Measurements from ENCODE around the gene ARFGAP3. TPM values are rescaled to one million over a fixed set of nuclear protein-coding genes. Genes with fewer than 3 reads are reported as not detected.

The ARFGAP3 gene
- polyA plus RNA-seq, 1 of the 3 experiments (the other 2 are of a cell fraction), result 12.6 TPM

DNA sequence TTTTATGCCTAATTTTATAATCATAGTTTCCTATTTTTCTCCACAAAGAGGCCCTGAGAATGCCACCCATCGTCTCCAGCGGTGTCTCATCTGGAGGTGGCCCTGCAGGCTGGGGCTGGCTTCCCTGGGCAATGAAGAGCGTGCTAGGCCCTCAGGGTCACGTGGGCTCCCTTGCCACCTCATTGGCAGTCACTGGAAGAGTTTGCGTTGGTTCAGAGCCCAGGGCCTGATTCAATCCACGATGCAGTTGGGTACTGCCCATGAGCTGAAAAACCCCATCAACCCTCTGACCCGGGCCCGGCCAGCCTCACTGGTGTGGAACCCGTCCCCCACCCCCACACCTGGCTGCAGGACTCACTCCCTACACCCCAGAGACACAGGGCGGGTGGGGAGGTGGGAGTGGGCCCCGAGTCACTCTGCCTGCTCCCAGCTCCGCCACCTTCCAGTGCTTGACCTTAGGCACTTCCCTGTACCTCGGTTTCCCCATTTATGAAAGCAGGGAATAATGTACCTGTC, 93.0 kb downstream of the ARFGAP3 start:
- no peak for DNase-seq
- no peaks in the 10 kb centered on the region for H3K9me2 ChIP-seq
- H3K79me2 ChIP-seq (ENCODE audit: insufficient read depth), result no peaks in the 10 kb centered on the region
- TF ChIP-seq NFIC (IDR thresholded peaks at IDR 0.05; ENCODE audit: borderline replicate concordance) (no peak), GABPA (IDR thresholded peaks at IDR 0.05; ENCODE audit: low read depth) (no peak), TAF1 (IDR thresholded peaks at IDR 0.05; ENCODE audit: borderline replicate concordance, low read depth, low read length) (no peak), SIN3A (IDR thresholded peaks at IDR 0.05; ENCODE audit: borderline replicate concordance, low read depth, low read length) (no peak), POLR2AphosphoS5 (IDR thresholded peaks at IDR 0.05; ENCODE audit: low read depth, low read length) (no peak), FOSL2 (IDR thresholded peaks at IDR 0.05; ENCODE audit: borderline replicate concordance, low read depth) (no peak), NRF1 (IDR thresholded peaks at IDR 0.05; ENCODE audit: low read depth, low read length) (no peak), ELF1 (IDR thresholded peaks at IDR 0.05) (no peak), JUND (IDR thresholded peaks at IDR 0.05) (no peak), EZH2phosphoT487 (IDR thresholded peaks at IDR 0.05; ENCODE audit: borderline replicate concordance, low read depth) (no peak), YY1 (IDR thresholded peaks at IDR 0.05; ENCODE audit: low read depth) (no peak)
- TF ChIP-seq, protein P1, sequence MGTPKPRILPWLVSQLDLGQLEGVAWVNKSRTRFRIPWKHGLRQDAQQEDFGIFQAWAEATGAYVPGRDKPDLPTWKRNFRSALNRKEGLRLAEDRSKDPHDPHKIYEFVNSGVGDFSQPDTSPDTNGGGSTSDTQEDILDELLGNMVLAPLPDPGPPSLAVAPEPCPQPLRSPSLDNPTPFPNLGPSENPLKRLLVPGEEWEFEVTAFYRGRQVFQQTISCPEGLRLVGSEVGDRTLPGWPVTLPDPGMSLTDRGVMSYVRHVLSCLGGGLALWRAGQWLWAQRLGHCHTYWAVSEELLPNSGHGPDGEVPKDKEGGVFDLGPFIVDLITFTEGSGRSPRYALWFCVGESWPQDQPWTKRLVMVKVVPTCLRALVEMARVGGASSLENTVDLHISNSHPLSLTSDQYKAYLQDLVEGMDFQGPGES (IDR thresholded peaks at IDR 0.05; ENCODE audit: low read depth, low read length), result no peak
- TF ChIP-seq, protein P2, sequence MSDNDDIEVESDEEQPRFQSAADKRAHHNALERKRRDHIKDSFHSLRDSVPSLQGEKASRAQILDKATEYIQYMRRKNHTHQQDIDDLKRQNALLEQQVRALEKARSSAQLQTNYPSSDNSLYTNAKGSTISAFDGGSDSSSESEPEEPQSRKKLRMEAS (IDR thresholded peaks at IDR 0.05; ENCODE audit: low read depth), result no peak
- TF ChIP-seq, protein P3, sequence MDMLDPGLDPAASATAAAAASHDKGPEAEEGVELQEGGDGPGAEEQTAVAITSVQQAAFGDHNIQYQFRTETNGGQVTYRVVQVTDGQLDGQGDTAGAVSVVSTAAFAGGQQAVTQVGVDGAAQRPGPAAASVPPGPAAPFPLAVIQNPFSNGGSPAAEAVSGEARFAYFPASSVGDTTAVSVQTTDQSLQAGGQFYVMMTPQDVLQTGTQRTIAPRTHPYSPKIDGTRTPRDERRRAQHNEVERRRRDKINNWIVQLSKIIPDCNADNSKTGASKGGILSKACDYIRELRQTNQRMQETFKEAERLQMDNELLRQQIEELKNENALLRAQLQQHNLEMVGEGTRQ (IDR thresholded peaks at IDR 0.05; ENCODE audit: borderline replicate concordance, low read depth, low read length), result no peak
- H2AFZ ChIP-seq (ENCODE audit: low read depth), result no peak overlapping the region
- no peaks in the 10 kb centered on the region for H3K36me3 ChIP-seq (replicated peaks in 1 of 2; ENCODE audit: control insufficient read depth in 1 of 2, insufficient read depth in 2 of 2, low read length in 1 of 2)
- no peaks in the 10 kb centered on the region for H4K20me1 ChIP-seq (ENCODE audit: insufficient read depth)
- no peak overlapping the region for H3K4me3 ChIP-seq (ENCODE audit: low read depth in 2 of 2, low read length in 1 of 2)
- H3F3A ChIP-seq (replicated peaks; ENCODE audit: insufficient read depth), result no peaks in the 10 kb centered on the region
- no peaks in the 10 kb centered on the region for H3K27me3 ChIP-seq (ENCODE audit: insufficient read depth)
- CTCF ChIA-PET, result interaction anchor here (1.2 kb wide), 1 partner anchor 11 kb away, joined by 3 read pairs; no protein-coding TSS in a partner anchor
- no peak overlapping the region for H3K9ac ChIP-seq
- no peak overlapping the region for H3K27ac ChIP-seq (ENCODE audit: low read depth in 2 of 2, low read length in 1 of 2)
- no peak overlapping the region for H3K4me2 ChIP-seq
- WGBS (ENCODE audit: low lambda C conversion rate), result 100% methylated on average over 3 of the region's 13 CpGs
- no peaks in the 10 kb centered on the region for H3K9me3 ChIP-seq
- POLR2A ChIA-PET, result no interaction called here
- no peaks in the 10 kb centered on the region for H3K4me1 ChIP-seq (ENCODE audit: control insufficient read depth in 1 of 2, insufficient read depth in 2 of 2, low read depth in 1 of 2, low read length in 1 of 2)

DNA sequence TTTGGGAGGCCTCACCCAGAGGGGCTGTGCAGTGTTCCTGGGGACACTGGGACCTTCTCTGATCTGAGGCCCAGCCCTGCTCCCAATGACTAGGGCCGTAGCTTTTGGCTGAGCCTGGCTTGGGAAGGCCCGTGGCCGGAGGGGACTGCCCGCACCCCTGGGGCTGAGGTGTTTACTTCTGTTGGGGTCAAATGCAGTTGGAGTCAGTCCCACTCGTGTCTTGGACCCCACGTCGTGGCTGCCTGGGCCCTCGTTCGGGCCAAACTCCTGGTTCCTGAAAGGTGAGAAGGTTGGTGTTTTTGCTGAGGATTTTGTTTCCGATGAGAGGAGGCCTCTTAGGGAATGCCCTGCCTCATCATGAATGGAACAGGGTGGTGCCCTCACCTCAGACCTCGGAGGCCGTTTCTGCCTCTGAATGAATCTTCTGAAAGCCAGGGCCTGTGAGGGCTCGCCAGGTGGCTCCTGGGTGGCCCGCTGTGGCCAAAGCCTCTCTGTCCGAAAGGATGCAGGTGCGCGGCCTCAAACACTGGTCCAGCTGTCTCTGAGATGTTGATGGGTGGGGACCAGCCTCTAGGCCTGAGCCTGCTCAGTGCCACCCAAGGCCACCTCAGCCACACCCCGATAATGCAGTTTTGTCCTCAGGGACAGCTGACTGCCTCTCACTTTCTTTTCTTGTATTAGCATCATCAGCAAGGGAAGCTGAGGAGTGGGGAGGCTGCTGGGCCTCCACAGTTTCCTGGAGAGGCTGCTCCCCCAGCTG, 96.1 kb downstream of the ARFGAP3 start:
- DNase-seq, result no peak
- no peaks in the 10 kb centered on the region for H3F3A ChIP-seq (replicated peaks; ENCODE audit: insufficient read depth)
- H3K9me3 ChIP-seq, result no peaks in the 10 kb centered on the region
- no peaks in the 10 kb centered on the region for H3K36me3 ChIP-seq (replicated peaks in 1 of 2; ENCODE audit: control insufficient read depth in 1 of 2, insufficient read depth in 2 of 2, low read length in 1 of 2)
- no peak overlapping the region for H2AFZ ChIP-seq (ENCODE audit: low read depth)
- POLR2A ChIA-PET, result interaction anchor here (0.6 kb wide), 1 partner anchor 10 kb away, joined by 3 read pairs; no protein-coding TSS in a partner anchor
- no peaks in the 10 kb centered on the region for H3K79me2 ChIP-seq (ENCODE audit: insufficient read depth)
- no peaks in the 10 kb centered on the region for H3K4me1 ChIP-seq (ENCODE audit: control insufficient read depth in 1 of 2, insufficient read depth in 2 of 2, low read depth in 1 of 2, low read length in 1 of 2)
- H3K27ac ChIP-seq (ENCODE audit: low read depth in 2 of 2, low read length in 1 of 2), result no peak overlapping the region
- CTCF ChIA-PET, result no interaction called here
- H3K4me3 ChIP-seq (ENCODE audit: low read depth in 2 of 2, low read length in 1 of 2), result no peak overlapping the region
- WGBS (ENCODE audit: low lambda C conversion rate), result 90% methylated on average over 7 of the region's 18 CpGs
- H4K20me1 ChIP-seq (ENCODE audit: insufficient read depth), result no peaks in the 10 kb centered on the region
- no peaks in the 10 kb centered on the region for H3K9me2 ChIP-seq
- no peak overlapping the region for H3K4me2 ChIP-seq
- no peak overlapping the region for H3K9ac ChIP-seq
- H3K27me3 ChIP-seq (ENCODE audit: insufficient read depth), result no peaks in the 10 kb centered on the region
- TF ChIP-seq SIN3A (IDR thresholded peaks at IDR 0.05; ENCODE audit: borderline replicate concordance, low read depth, low read length), result no peak
- TF ChIP-seq, protein P1 (IDR thresholded peaks at IDR 0.05; ENCODE audit: low read depth, low read length), result no peak
- no peak for TF ChIP-seq FOXJ3 (CRISPR knock-in tag; IDR thresholded peaks at IDR 0.05)
- TF ChIP-seq, protein P4, sequence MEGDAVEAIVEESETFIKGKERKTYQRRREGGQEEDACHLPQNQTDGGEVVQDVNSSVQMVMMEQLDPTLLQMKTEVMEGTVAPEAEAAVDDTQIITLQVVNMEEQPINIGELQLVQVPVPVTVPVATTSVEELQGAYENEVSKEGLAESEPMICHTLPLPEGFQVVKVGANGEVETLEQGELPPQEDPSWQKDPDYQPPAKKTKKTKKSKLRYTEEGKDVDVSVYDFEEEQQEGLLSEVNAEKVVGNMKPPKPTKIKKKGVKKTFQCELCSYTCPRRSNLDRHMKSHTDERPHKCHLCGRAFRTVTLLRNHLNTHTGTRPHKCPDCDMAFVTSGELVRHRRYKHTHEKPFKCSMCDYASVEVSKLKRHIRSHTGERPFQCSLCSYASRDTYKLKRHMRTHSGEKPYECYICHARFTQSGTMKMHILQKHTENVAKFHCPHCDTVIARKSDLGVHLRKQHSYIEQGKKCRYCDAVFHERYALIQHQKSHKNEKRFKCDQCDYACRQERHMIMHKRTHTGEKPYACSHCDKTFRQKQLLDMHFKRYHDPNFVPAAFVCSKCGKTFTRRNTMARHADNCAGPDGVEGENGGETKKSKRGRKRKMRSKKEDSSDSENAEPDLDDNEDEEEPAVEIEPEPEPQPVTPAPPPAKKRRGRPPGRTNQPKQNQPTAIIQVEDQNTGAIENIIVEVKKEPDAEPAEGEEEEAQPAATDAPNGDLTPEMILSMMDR (IDR thresholded peaks at IDR 0.05), result no peak
- TF ChIP-seq, protein P5, sequence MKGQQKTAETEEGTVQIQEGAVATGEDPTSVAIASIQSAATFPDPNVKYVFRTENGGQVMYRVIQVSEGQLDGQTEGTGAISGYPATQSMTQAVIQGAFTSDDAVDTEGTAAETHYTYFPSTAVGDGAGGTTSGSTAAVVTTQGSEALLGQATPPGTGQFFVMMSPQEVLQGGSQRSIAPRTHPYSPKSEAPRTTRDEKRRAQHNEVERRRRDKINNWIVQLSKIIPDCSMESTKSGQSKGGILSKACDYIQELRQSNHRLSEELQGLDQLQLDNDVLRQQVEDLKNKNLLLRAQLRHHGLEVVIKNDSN (IDR thresholded peaks at IDR 0.05; ENCODE audit: borderline replicate concordance, low read depth), result no peak
- TF ChIP-seq YY1 (IDR thresholded peaks at IDR 0.05; ENCODE audit: low read depth), result no peak
- TF ChIP-seq EZH2phosphoT487 (IDR thresholded peaks at IDR 0.05; ENCODE audit: borderline replicate concordance, low read depth), result no peak
- TF ChIP-seq RCOR1 (IDR thresholded peaks at IDR 0.05; ENCODE audit: low read length), result no peak

All from SK-N-SH (cell line).